Body of pancreas (tissue), 4 donors: Measurements from ENCODE around the gene MNS1. TPM values are rescaled to one million over a fixed set of nuclear protein-coding genes. Genes with fewer than 3 reads are reported as not detected.
"Not testable (repeated sequence)": the region's sequence is repeated elsewhere in the genome, so short reads cannot be mapped to it uniquely, and the experiment has no call there.

ENCODE experiments used
- ATAC-seq: fragments of 150-250 bp; one replicate; pipeline ENCODE4 v1.9.1; 2016
- DNase-seq, 4 donors: peaks; one replicate each; pipeline ENCODE4 v3.0.0-alpha.2; 2019
- H3K27ac ChIP-seq, 4 donors: fragments of 200-600 bp; sonication (generic); 1 replicate in 3 of 4; 2 replicates in 1 of 4; pipeline versions ENCODE4 v1.5.1 to v1.6.1; 2016 to 2019; ENCODE audit warnings: mild to moderate bottlenecking in 1 of 4, mixed read lengths in 1 of 4, moderate library complexity in 1 of 4
- H3K27me3 ChIP-seq, 2 donors: fragments of 200-600 bp; sonication (generic); one replicate each; pipeline ENCODE4 v1.6.0; 2016; ENCODE audit warnings: mild to moderate bottlenecking in 1 of 2
- H3K36me3 ChIP-seq, 2 donors: fragments of 200-600 bp; sonication (generic); replicated peaks in 1 of 2; 2 replicates each; pipeline ENCODE4 v1.5.1; 2016; ENCODE audit warnings: low read depth in 2 of 2; ENCODE audit not compliant: insufficient read depth in 1 of 2
- H3K4me1 ChIP-seq: fragments of 200-600 bp; sonication (generic); one replicate; pipeline ENCODE4 v1.6.0; 2016
- H3K4me3 ChIP-seq, 2 donors: fragments of 200-600 bp; sonication (generic); 1 replicate in 1 of 2; 2 replicates in 1 of 2; pipeline ENCODE4 v1.5.1; 2016 to 2019
- H3K9me3 ChIP-seq, 3 donors: fragments of 200-600 bp; sonication (generic); 1 replicate in 2 of 3; 2 replicates in 1 of 3; pipeline ENCODE4 v1.5.1; 2016
- CTCF ChIP-seq, 7 experiments: fragments of 450-650 bp in 4 of 7; fragments of 200-600 bp in 3 of 7; sonication (generic) in 3 of 7; IDR thresholded peaks; one replicate each; pipeline ENCODE4 v1.5.1; 2016 to 2019; ENCODE audit warnings: antibody characterized with exemption in 7 of 7
- POLR2A ChIP-seq, 3 donors: fragments of 450-650 bp; IDR thresholded peaks; one replicate each; pipeline ENCODE4 v1.6.1; 2016; ENCODE audit warnings: antibody characterized with exemption in 3 of 3, mild to moderate bottlenecking in 2 of 3
- WGBS, 2 donors: methylation state at CpG; one replicate each; pipeline ENCODE4 v1.1.5; 2017; 5-methylcytosine and 5-hydroxymethylcytosine counted together
- intact Hi-C: fragments of 100-400 bp; cut with DNase I; formaldehyde crosslinking; loops from one replicate; pipeline ENCODE4 v1.15.1; 2023
- total RNA-seq, 2 donors: library from RNA; depleted of rRNA; stranded (reverse); fragments of >200 nt; gene quantifications; one replicate each; pipeline ENCODE4 v1.1.0, GENCODE V29; 2016

The MNS1 gene
- total RNA-seq, 2 donors from 2014 or later: 1.6 to 4.0 TPM

DNA sequence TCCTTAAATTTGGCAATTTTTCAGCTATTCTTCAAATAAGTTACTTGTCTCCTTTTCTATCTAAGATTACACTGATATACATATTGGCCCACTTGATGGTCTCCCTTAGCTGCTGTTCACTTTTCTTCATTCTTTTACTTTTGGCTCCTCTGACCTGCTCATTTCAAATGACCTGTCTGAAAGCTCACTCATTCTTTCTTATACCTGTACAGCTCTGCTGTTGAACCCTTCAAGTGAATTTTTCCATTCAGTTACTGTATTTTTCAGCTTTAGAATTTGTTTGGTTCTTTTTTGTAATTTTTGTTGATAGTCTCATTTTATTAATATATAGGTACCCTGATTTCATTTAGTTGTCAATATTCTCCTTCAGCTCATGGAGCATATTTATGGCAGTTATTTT, 39.7 kb downstream of the MNS1 start:
- TF ChIP-seq CTCF (IDR thresholded peaks at IDR 0.05) (no peak), POLR2A (IDR thresholded peaks at IDR 0.05) (no peak)
- Histone ChIP-seq H3K9me3 (no peaks in the 10 kb centered on the region), H3K4me1 (no peaks in the 10 kb centered on the region), H3K36me3 (no peaks in the 10 kb centered on the region), H3K27me3 (no peaks in the 10 kb centered on the region), H3K4me3 (no peak overlapping the region), H3K27ac (no peak overlapping the region)
- DNase-seq (no peak), ATAC-seq (no peak)
- intact Hi-C loops: no loop called here

- H3K4me1 ChIP-seq, intact Hi-C loops, H3K27me3 ChIP-seq, H3K4me3 ChIP-seq, ATAC-seq, H3K36me3 ChIP-seq, H3K9me3 ChIP-seq, H3K27ac ChIP-seq, DNase-seq: not testable (repeated sequence)
- peak in 1 of 7 experiments; percentile 44 for TF ChIP-seq CTCF (IDR thresholded peaks at IDR 0.05)
- WGBS, 2 donors: 93 to 94% methylated on average over 1 of the region's 1 CpG
Observed at GRCh38 chr15:56413114-56413733, 51.7 kb downstream of the MNS1 start.

- intact Hi-C loops: no loop called here
Observed at GRCh38 chr15:56411122-56411749, 53.7 kb downstream of the MNS1 start.

GRCh38 chr15:56410721-56411120, 54.2 kb downstream of the MNS1 start:
- intact Hi-C loops: no loop called here
- no peak overlapping the region for H3K27ac ChIP-seq
- no peaks in the 10 kb centered on the region for H3K36me3 ChIP-seq
- no peak for TF ChIP-seq POLR2A (IDR thresholded peaks at IDR 0.05)
- TF ChIP-seq CTCF (IDR thresholded peaks at IDR 0.05): no peak
- H3K4me3 ChIP-seq: no peak overlapping the region
- H3K9me3 ChIP-seq: no peaks in the 10 kb centered on the region
- DNase-seq: no peak
- H3K4me1 ChIP-seq: no peaks in the 10 kb centered on the region
- ATAC-seq: no peak
- no peaks in the 10 kb centered on the region for H3K27me3 ChIP-seq

More at GRCh38 chr15:56411122-56411749, 53.7 kb downstream of the MNS1 start:
- no peaks in the 10 kb centered on the region for H3K9me3 ChIP-seq
- DNase-seq: no peak
- H3K27me3 ChIP-seq: no peaks in the 10 kb centered on the region
- TF ChIP-seq POLR2A (IDR thresholded peaks at IDR 0.05): no peak
- TF ChIP-seq CTCF (IDR thresholded peaks at IDR 0.05): no peak
- H3K36me3 ChIP-seq: no peaks in the 10 kb centered on the region
- no peak overlapping the region for H3K4me3 ChIP-seq
- no peak for ATAC-seq
- WGBS, 2 donors: 76 to 80% methylated on average over 2 of the region's 2 CpGs
- H3K27ac ChIP-seq: no peak overlapping the region
- no peaks in the 10 kb centered on the region for H3K4me1 ChIP-seq

GRCh38 chr15:56399209-56399608, 65.7 kb downstream of the MNS1 start:
- ATAC-seq, intact Hi-C loops, H3K4me1 ChIP-seq, H3K36me3 ChIP-seq, H3K27ac ChIP-seq, DNase-seq, H3K4me3 ChIP-seq, H3K9me3 ChIP-seq, H3K27me3 ChIP-seq: not testable (repeated sequence)
- WGBS, 2 donors: 93 to 100% methylated on average over 1 to 11 of the region's 11 CpGs

DNA sequence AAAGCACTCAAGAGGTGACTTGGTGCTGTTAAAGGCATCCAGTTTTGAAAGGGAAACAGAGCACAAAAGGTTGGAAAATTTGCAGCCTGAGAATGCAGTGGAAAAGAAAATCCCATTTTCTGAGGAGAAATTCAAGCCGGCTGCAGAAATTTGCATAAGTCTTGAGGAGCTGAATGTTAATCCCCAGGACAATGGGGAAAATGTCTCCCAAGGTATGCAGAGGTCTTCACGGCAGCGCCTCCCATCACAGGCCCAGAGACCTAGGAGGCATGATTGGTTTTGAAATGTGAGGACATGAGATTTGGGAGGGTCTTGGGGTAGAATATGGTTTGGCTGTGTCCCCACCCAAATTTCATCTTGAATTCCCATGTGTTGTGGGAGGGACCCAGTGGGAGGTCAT, 67.6 kb downstream of the MNS1 start:
- H3K36me3 ChIP-seq, DNase-seq, H3K4me1 ChIP-seq, ATAC-seq, H3K27me3 ChIP-seq, H3K27ac ChIP-seq, intact Hi-C loops, H3K9me3 ChIP-seq, H3K4me3 ChIP-seq: not testable (repeated sequence)
- WGBS, 2 donors: 93 to 100% methylated on average over 3 of the region's 3 CpGs
